GM18951 (cell line): ENCODE results near the gene CSRP2.

ENCODE experiments used
- POLR2A ChIP-seq: IDR thresholded peaks from 4 replicates; pipeline ENCODE4 v1.6.1; 2011; ENCODE audit warnings: mild to moderate bottlenecking; ENCODE audit not compliant: insufficient read length, insufficient read depth; ENCODE audit errors: extremely low read depth
- in situ Hi-C: fragments of 300-500 bp; cut with MboI; formaldehyde crosslinking; loops from one replicate; pipeline ENCODE4 v1.12.0; 2022; ENCODE audit warnings: low sequenced_read_pairs, mixed read lengths, inconsistent platforms; ENCODE audit not compliant: unreplicated experiment

The CSRP2 gene

DNA sequence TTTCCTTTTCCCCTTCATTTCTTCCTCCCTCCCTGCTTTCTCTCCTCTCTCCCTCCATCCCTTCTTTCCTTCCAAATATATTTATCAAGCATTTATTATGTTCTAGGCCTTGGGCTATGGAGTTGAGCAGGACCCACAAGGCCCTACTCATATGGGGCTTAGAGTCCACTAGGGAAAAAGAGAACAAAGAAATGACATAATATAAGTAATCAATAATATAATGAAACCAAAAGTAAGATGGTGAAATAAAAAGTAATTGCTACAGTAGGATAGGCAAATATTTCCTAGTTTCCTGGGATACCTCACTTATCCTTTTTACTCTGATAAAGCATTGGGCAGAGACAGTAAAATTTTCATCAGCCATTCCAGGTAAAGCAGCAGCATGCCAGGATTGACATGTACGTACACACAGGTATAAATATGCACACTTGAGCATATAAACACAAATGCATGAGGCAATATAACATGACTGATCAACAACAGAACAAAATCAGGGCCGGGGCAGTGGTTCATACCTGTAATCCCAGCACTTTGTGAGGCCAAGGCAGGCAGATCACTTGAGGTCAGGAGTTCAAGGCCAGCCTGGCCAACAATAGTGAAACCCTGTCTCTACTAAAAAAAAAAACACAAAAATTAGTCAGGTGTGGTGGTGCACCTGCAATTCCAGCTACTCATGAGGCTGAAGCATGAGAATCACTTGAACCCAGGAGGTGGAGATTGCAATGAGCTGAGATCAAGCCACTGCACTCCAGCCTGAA, 35.5 kb upstream of the CSRP2 start:
- no peak for TF ChIP-seq POLR2A
- in situ Hi-C loops, result no loop called here

DNA sequence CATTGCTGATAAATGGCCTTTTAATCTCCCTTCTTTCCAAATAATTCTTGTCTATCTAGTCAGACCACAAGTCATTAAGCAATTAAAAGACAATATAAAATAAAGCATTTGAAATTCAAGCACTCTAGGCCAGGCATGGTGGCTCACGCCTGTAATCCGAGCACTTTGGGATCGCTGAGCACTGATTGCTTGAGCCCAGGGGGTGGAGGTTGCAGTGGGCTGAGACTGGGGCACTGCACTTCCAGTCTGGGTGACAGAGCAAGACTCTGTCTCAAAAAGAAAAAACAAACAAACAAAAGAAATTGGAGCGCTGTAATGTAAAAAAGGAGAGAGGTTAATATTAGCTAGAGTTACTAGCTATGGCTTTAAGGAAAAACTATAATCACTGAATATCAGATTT, 30.5 kb upstream of the CSRP2 start:
- no peak for TF ChIP-seq POLR2A
- in situ Hi-C loops, result no loop called here

DNA sequence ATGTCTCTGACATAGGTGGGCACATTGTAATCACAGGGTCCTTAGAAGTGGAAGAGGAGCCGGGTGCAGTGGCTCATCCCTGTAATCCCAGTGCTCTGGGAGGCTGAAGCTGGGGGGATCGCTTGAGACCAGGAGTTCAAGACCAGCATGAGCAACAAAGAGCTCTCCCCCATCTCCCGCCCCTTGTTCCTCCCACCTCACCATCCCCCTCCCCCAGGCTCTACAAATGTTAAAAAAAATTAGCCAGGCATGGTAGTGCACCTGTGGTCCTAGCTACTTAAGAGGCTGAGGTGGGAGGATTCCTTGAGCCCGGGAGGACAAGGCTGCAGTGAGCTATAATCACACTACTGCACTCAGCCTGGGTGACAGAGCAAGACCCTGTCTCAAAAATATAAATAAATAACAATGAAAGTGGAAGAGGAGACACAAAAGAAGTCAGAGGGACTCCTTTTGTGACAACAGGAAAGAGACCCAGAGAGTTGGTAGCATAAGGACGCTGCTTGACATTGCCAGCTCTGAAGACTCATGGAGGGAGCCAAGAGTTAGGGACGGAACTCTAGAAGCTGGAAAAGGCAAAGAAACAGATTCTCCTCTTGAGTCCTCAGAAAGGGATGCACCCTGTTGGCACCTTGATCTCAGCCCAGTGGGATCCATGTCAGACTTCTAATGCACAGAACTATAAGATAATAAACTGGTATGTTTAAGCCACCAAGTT, 29.6 kb upstream of the CSRP2 start:
- in situ Hi-C loops, result no loop called here
- TF ChIP-seq POLR2A, result no peak

DNA sequence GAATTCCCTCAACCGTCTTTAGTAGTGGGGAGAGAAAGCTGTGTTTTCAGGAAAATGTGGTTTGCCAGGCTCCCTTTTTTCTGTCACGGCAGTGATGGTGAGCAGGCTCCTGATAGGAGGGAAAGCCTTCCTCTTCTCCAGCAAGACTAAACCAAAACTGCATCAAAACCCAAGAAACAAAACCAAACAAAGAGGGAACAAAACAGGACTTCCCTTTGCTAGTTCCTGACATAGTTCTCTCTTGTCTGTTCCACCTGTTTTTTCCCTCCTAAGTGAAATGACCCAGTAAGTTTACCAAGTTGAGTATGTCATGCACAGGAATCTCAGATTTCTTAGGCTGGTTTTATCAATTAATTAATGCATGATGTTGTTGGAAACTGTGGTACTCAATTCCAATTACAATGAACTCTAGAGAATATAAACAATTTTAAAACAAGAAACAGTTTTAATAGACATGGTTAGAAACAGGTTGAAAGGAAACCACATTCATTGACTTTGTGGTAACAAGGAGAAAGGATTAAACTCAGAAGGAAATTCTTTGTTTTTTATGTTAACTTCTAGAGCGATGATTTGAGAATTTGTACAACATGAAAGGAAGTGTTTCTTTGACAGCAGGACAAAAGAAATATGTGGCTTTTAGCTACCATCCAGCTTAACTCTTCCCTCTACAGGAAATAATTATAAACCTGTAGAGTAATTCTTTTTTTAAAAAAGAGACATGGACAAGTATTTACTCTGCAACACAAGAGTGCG, 23.0 kb upstream of the CSRP2 start:
- no peak for TF ChIP-seq POLR2A
- in situ Hi-C loops, result no loop called here

DNA sequence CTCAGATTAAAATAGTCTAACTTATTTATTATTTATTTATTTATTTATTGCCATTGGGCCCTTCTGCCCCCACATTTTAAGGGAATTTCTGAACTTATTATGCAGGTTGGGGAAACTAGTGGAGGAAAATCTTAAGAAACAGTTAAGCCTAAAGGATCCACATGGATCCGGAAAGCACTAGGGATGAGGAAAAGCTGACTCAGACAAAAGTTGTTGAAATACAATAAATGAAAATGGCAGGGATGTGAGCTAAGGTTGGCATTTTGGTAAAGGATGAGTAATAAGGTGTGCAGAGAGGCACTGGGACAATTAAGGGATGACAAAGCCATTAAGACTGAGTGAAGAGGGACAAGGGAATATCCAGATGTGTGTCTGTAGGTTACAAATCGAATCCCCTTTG, 20.7 kb upstream of the CSRP2 start:
- in situ Hi-C loops, result no loop called here
- no peak for TF ChIP-seq POLR2A

DNA sequence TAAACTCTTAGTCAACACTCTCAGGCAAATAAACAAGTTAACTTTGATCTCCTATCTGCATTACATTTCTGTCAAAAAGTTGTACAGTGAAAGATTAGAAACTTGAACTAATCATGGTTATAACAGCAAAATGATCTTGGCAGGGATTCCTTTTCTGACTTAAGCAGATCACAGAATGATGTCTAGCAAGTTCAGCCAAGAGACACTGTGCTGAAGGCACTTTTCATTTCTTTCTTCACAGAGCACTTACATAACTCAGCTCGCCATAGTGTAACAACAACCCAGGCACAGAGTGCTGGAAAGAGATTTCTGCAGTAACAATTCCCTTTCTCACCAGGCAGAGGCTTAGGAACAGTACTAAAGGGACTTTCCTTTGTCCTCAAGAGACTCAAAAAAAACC, 19.6 kb upstream of the CSRP2 start:
- in situ Hi-C loops, result no loop called here
- TF ChIP-seq POLR2A, result no peak

DNA sequence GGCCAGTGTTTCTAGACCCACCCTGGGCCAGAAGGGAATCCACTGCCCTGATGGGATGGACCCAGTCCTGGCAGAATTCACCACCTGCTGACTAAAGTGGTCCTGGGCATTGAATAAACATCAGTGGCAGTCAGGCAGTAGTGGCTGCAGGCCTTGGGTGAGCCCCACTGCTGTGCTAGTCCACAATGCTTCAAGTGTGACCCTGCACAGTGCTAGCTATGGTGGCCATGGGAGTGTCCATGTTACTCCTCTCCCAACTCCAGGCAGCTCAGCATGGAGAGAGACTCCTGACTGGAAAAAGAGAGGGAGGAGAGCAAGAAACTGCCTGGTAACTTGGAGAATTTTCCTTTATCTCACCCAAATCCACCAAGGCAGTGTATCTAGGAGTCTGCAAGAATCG, 17.5 kb upstream of the CSRP2 start:
- in situ Hi-C loops, result no loop called here
- TF ChIP-seq POLR2A, result no peak

DNA sequence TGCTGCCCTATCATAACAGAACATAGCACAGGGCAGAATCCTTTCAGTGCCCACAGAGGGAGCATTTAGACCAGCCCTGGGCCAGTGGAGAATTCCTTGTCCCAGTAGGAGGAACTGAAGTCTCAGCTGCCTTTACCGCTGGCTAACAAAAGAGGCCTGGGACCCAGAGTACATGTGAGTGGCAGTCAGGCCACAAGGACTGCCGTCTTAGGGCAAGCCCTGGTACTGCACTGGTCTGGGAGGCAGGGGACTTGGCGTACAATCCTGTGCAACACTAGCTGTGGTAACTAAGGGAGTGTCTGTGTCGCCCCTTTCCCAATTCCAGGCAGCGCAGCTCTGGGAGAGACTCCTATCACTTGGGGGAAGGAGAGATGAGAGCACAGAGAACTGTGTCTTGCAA, 17.0 kb upstream of the CSRP2 start:
- no peak for TF ChIP-seq POLR2A
- in situ Hi-C loops, result no loop called here

DNA sequence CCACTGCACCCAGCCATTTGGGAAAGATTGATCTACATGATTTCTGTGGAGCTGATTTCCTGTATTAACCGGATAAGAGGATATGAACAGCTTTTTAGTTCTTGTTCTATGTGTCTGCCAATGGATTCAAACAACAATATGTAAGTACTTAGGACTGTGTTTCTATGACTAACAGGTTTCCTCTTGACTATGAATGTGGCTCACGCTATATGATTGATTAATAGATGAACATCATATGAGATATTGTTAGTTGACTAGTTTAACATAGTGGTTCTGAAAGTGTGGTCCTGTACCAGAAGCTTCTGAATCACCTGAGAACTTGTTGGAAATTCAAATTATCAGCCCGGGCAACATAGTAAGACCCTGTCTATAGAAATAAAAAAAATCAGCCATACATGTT, 12.8 kb upstream of the CSRP2 start:
- TF ChIP-seq POLR2A, result no peak
- in situ Hi-C loops, result no loop called here

DNA sequence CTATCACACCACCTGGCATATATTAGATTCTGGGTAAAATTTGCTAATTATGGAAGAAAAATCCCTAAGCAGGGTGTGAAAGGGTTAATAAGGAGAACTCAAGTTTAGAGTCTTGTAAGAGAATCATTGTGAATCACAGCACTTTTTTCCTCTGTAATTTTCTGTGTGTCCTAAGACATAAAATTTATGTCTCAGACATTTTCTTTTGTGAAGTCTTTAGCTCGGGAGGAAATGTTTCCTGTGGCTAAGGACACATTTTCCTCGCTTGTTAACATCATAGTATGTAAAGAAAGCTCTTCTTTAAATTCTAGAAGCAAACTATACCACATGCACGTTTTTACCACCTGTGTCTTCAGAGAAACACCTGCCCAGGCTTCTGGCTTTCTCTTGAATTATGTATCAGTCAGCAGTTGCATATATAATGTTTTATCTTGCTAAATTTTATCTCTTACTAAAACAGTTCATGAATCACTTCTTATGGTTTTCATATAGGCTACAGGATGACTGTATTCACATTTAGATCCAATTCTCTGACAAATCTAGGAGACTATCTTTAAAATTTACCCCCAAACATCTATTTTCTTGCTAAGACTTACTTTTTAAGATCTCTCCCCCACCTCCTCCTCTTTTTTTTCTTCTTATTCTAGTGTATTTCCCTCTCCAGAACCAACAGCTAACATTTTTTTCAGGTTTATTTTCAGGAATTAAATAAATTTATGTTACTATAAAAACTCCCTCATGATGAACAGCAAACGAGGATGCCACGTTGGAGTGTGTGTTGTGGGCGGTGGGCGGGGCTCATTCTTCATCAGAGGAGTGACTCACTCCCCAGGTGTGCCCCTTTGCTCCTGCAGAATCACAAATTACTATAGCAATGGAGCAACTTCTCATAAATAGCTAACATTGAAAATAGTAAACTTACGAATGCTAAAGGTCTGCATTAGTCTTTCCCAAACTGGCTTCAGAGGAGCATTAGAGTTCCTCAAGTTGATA, 11.6 kb upstream of the CSRP2 start:
- no peak for TF ChIP-seq POLR2A
- in situ Hi-C loops, result no loop called here

DNA sequence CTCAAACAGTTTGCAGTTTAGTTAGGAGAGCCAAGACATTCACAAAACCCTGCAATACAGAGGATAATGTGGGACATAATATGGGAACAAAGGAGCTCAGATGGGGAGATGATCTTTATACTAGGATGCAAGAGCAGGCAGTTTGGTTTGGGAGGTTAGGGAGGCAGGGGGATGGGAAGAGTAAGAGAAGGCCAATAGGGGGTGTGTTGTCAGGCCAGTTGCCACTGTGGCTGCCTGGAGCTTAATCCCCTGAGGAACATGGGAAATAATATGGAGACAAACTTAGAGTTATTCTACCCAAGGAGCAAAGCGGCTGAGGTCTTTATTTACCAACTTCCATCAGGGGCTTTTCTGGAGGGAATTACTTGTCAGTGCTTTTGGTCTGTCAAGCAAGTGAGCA, 10.0 kb upstream of the CSRP2 start:
- in situ Hi-C loops, result no loop called here
- no peak for TF ChIP-seq POLR2A

DNA sequence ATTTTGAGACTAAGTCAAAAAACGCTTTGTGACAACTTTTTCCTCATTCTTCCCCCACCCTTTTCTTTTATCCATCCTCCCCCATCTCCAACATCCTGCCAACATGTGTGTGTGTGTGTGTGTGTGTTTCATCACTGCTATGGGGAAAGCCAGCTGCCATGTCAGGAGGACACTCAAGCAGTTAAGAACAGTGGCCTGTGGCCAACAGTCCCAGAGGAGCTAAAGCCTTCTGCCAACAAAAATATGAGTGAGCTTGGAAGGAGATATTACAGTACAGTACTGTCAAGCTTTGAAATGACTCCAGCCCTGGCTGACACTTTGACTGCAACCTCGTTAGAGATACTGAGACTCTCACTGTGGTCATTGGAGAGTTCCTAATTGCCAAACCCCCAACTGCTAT, 5.0 kb upstream of the CSRP2 start:
- in situ Hi-C loops, result no loop called here
- TF ChIP-seq POLR2A, result no peak

DNA sequence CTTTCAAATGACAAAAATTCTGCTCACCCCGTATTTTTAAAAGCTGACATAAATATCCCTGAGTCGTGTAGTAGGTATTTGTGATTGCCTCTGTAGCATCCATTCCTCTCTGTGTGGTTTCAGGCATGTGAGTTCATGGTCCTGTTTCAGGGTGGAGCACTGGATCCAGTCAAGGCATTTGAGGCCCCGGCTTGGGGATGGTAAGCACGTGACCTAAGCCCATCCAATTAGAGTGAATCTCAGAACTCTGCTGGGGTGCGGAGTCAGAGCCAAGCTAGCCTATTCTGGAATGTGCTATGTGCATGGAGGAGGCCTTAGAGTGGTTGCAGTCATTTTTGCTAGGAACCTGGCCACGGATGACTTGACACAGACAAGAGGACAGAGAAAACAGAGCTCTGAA, 4.3 kb upstream of the CSRP2 start:
- no peak for TF ChIP-seq POLR2A
- in situ Hi-C loops, result no loop called here
